ENCODE results near the gene ZNF689. TPM values are rescaled to one million over a fixed set of nuclear protein-coding genes. Genes with fewer than 3 reads are reported as not detected.

ZNF689 gene
- polyA plus RNA-seq, 1 donor from 2014 or later = 10.6 TPM

GRCh38 chr16:30644334-30644830 is 34.2 kb upstream of the ZNF689 start:
- H4K20me1 ChIP-seq (ENCODE audit: insufficient read depth) = no peaks in the 10 kb centered on the region
- H3K9me3 ChIP-seq (ENCODE audit: low read length) = no peaks in the 10 kb centered on the region
- H3K36me3 ChIP-seq (ENCODE audit: insufficient read depth, low read length) = no peaks in the 10 kb centered on the region
- no peaks in the 10 kb centered on the region for H3K9me2 ChIP-seq (ENCODE audit: insufficient read depth, low read length)
- H3K27me3 ChIP-seq (ENCODE audit: insufficient read depth, low read depth, low read length) = no peaks in the 10 kb centered on the region
- H3K4me2 ChIP-seq (ENCODE audit: low read length) = no peak overlapping the region
- no peak for TF ChIP-seq EP300 (conservative IDR thresholded peaks at IDR 0.05; ENCODE audit: poor library complexity, severe bottlenecking)
- TF ChIP-seq POLR2AphosphoS5 (IDR thresholded peaks at IDR 0.05) = no peak
- no peak for TF ChIP-seq RAD21 (conservative IDR thresholded peaks at IDR 0.05)
- no peak overlapping the region for H3K9ac ChIP-seq (ENCODE audit: low read length)
- H3K27ac ChIP-seq (ENCODE audit: low read length) = no peak overlapping the region
- no peaks in the 10 kb centered on the region for H3K79me2 ChIP-seq (replicated peaks; ENCODE audit: insufficient read depth, low read length)
- no peaks in the 10 kb centered on the region for H3F3A ChIP-seq (ENCODE audit: insufficient read depth, low read length, poor library complexity, severe bottlenecking)
- H2AFZ ChIP-seq (ENCODE audit: low read depth, low read length) = no peak overlapping the region
- no peak overlapping the region for H3K4me3 ChIP-seq (ENCODE audit: low read length)

DNA sequence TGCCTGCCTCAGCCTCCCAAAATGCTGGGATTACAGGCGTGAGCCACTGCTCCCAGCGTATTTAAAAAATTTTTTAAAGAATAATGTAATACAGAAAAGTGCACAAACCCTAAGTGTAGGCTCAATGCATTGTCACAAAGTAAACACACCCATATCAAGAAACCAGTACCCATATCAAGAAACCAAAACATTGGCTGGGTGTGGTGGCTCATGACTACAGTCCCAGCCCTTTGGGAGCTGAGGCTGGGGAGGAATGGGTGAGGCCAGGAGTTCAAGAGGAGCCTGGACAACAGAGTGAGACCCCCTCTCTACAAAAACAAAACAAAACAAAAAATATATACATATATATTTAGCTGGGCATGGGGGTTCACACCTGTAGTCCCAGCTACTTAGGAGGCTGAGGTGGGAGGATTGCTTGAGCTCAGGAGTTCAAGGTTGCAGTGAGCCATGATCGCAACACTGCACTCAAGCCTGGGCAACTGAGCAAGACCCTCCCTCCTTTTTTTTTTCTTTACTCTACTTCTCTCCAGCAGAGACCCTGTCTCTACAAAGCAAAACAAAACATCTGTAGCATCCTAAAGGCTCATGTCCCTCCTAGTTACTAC is 31.3 kb upstream of the ZNF689 start:
- TF ChIP-seq MXI1 (conservative IDR thresholded peaks at IDR 0.05; ENCODE audit: poor library complexity, severe bottlenecking) (no peak), EP300 (conservative IDR thresholded peaks at IDR 0.05; ENCODE audit: poor library complexity, severe bottlenecking) (no peak), SMC3 (conservative IDR thresholded peaks at IDR 0.05; ENCODE audit: poor library complexity) (no peak), REST (IDR thresholded peaks at IDR 0.05; ENCODE audit: borderline replicate concordance) (no peak), EZH2 (IDR thresholded peaks at IDR 0.05; ENCODE audit: borderline replicate concordance, insufficient read depth, low read length, poor library complexity, severe bottlenecking) (no peak), TAF1 (IDR thresholded peaks at IDR 0.05; ENCODE audit: low read depth) (no peak), POLR2AphosphoS5 (IDR thresholded peaks at IDR 0.05) (no peak), RAD21 (conservative IDR thresholded peaks at IDR 0.05) (no peak)
- TF ChIP-seq, protein P1, sequence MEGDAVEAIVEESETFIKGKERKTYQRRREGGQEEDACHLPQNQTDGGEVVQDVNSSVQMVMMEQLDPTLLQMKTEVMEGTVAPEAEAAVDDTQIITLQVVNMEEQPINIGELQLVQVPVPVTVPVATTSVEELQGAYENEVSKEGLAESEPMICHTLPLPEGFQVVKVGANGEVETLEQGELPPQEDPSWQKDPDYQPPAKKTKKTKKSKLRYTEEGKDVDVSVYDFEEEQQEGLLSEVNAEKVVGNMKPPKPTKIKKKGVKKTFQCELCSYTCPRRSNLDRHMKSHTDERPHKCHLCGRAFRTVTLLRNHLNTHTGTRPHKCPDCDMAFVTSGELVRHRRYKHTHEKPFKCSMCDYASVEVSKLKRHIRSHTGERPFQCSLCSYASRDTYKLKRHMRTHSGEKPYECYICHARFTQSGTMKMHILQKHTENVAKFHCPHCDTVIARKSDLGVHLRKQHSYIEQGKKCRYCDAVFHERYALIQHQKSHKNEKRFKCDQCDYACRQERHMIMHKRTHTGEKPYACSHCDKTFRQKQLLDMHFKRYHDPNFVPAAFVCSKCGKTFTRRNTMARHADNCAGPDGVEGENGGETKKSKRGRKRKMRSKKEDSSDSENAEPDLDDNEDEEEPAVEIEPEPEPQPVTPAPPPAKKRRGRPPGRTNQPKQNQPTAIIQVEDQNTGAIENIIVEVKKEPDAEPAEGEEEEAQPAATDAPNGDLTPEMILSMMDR (IDR thresholded peaks at IDR 0.05; ENCODE audit: poor library complexity, severe bottlenecking) = no peak
- Histone ChIP-seq H3F3A (ENCODE audit: insufficient read depth, low read length, poor library complexity, severe bottlenecking) (no peaks in the 10 kb centered on the region), H3K36me3 (ENCODE audit: insufficient read depth, low read length) (no peaks in the 10 kb centered on the region), H3K4me2 (ENCODE audit: low read length) (no peak overlapping the region), H3K9ac (ENCODE audit: low read length) (no peak overlapping the region), H3K79me2 (replicated peaks; ENCODE audit: insufficient read depth, low read length) (no peaks in the 10 kb centered on the region), H3K4me3 (ENCODE audit: low read length) (no peak overlapping the region), H2AFZ (ENCODE audit: low read depth, low read length) (no peak overlapping the region), H3K27ac (ENCODE audit: low read length) (no peak overlapping the region), H3K9me2 (ENCODE audit: insufficient read depth, low read length) (no peaks in the 10 kb centered on the region), H3K27me3 (ENCODE audit: insufficient read depth, low read depth, low read length) (no peaks in the 10 kb centered on the region), H4K20me1 (ENCODE audit: insufficient read depth) (no peaks in the 10 kb centered on the region), H3K9me3 (ENCODE audit: low read length) (no peaks in the 10 kb centered on the region)
